H9 (cell line): Measurements from ENCODE around the gene CD9. TPM values are rescaled to one million over a fixed set of nuclear protein-coding genes. Genes with fewer than 3 reads are reported as not detected.

ENCODE experiments used
- DNase-seq: peaks from one replicate; pipeline ENCODE4 v3.0.0-alpha.2; 2017
- H2AFZ ChIP-seq: one replicate; pipeline ENCODE4 v1.6.1; 2013; ENCODE audit warnings: mild to moderate bottlenecking, low read length, control low read depth, moderate library complexity
- H2AK5ac ChIP-seq: 2 replicates; pipeline ENCODE4 v1.6.1; 2013; ENCODE audit warnings: low read length, control low read depth, mixed read lengths; ENCODE audit not compliant: insufficient read length
- H2BK120ac ChIP-seq: one replicate; pipeline ENCODE4 v1.6.1; 2013; ENCODE audit warnings: low read depth, mild to moderate bottlenecking, low read length, control low read depth, inconsistent platforms; ENCODE audit not compliant: poor library complexity, severe bottlenecking
- H2BK12ac ChIP-seq: 2 replicates; pipeline ENCODE4 v1.6.1; 2013; ENCODE audit warnings: low read length, control low read depth, mixed read lengths, low read depth; ENCODE audit not compliant: insufficient read length
- H2BK15ac ChIP-seq: 2 replicates; pipeline ENCODE4 v1.6.1; 2013; ENCODE audit warnings: low read depth, low read length, control low read depth
- H2BK20ac ChIP-seq: one replicate; pipeline ENCODE4 v1.6.1; 2013; ENCODE audit warnings: low read depth, mild to moderate bottlenecking, low read length, control low read depth, inconsistent platforms; ENCODE audit not compliant: poor library complexity, severe bottlenecking
- H2BK5ac ChIP-seq: 2 replicates; pipeline ENCODE4 v1.6.1; 2013; ENCODE audit warnings: low read length, control low read depth, mixed read lengths; ENCODE audit not compliant: insufficient read length
- H3K14ac ChIP-seq: 2 replicates; pipeline ENCODE4 v1.6.1; 2013; ENCODE audit warnings: low read length, control low read depth; ENCODE audit not compliant: insufficient read depth
- H3K18ac ChIP-seq: 2 replicates; pipeline ENCODE4 v1.6.1; 2013; ENCODE audit warnings: low read depth, mild to moderate bottlenecking, mixed read lengths, low read length, control low read depth; ENCODE audit not compliant: insufficient read length
- H3K23ac ChIP-seq: 2 replicates; pipeline ENCODE4 v1.6.1; 2013; ENCODE audit warnings: low read length, control low read depth, mixed read lengths, low read depth; ENCODE audit not compliant: insufficient read length
- H3K23me2 ChIP-seq: 2 replicates; pipeline ENCODE4 v1.6.1; 2013; ENCODE audit warnings: low read depth, mild to moderate bottlenecking, mixed read lengths, low read length, control low read depth; ENCODE audit not compliant: insufficient read length, poor library complexity, severe bottlenecking
- H3K27ac ChIP-seq: 2 replicates; pipeline ENCODE4 v1.5.1; 2013; ENCODE audit warnings: low read length, control low read depth, mixed read lengths, low read depth; ENCODE audit not compliant: insufficient read length
- H3K27me3 ChIP-seq: 2 replicates; pipeline ENCODE4 v1.6.1; 2013; ENCODE audit warnings: low read length, control low read depth, inconsistent platforms; ENCODE audit not compliant: insufficient read depth
- H3K4ac ChIP-seq: 2 replicates; pipeline ENCODE4 v1.6.1; 2013; ENCODE audit warnings: low read depth, mild to moderate bottlenecking, control low read depth, inconsistent platforms, low read length, moderate library complexity
- H3K4me1 ChIP-seq: 2 replicates; pipeline ENCODE4 v1.6.1; 2013; ENCODE audit warnings: low read length, control low read depth, inconsistent platforms; ENCODE audit not compliant: insufficient read depth
- H3K4me2 ChIP-seq: 2 replicates; pipeline ENCODE4 v1.6.1; 2013; ENCODE audit warnings: low read length, control low read depth, mixed read lengths; ENCODE audit not compliant: insufficient read length, insufficient read depth
- H3K56ac ChIP-seq: 2 replicates; pipeline ENCODE4 v1.6.1; 2013; ENCODE audit warnings: low read depth, mild to moderate bottlenecking, mixed read lengths, low read length, control low read depth; ENCODE audit not compliant: insufficient read length
- H3K79me1 ChIP-seq: 2 replicates; pipeline ENCODE4 v1.6.1; 2013; ENCODE audit warnings: low read depth, mild to moderate bottlenecking, moderate library complexity, low read length, control low read depth, inconsistent platforms; ENCODE audit not compliant: insufficient read depth, poor library complexity, severe bottlenecking
- H3K79me2 ChIP-seq: 2 replicates; pipeline ENCODE4 v1.6.1; 2013; ENCODE audit warnings: low read length, control low read depth, inconsistent platforms; ENCODE audit not compliant: insufficient read depth
- H3K9ac ChIP-seq: 2 replicates; pipeline ENCODE4 v1.6.1; 2013; ENCODE audit warnings: low read length, control low read depth, mixed read lengths; ENCODE audit not compliant: insufficient read length; ENCODE audit errors: extremely low read depth
- H3K9me3 ChIP-seq: one replicate; pipeline ENCODE4 v1.6.1; 2013; ENCODE audit warnings: low read depth, low read length, inconsistent platforms; ENCODE audit not compliant: control insufficient read depth
- H3T11ph ChIP-seq: one replicate; pipeline ENCODE4 v1.6.1; 2013; ENCODE audit warnings: mild to moderate bottlenecking, low read length, control low read depth, inconsistent platforms
- H4K20me1 ChIP-seq: one replicate; pipeline ENCODE4 v1.6.1; 2013; ENCODE audit not compliant: control insufficient read depth, insufficient read length, insufficient read depth
- H4K5ac ChIP-seq: 2 replicates; pipeline ENCODE4 v1.6.1; 2013; ENCODE audit warnings: low read depth, mild to moderate bottlenecking, mixed read lengths, low read length, control low read depth; ENCODE audit not compliant: insufficient read length
- H4K8ac ChIP-seq: replicated peaks from 2 replicates; pipeline ENCODE4 v1.6.1; 2013; ENCODE audit warnings: low read length, control low read depth, mixed read lengths, low read depth; ENCODE audit not compliant: insufficient read length
- H4K91ac ChIP-seq: 2 replicates; pipeline ENCODE4 v1.6.1; 2013; ENCODE audit warnings: low read depth, mild to moderate bottlenecking, moderate library complexity, mixed read lengths, low read length, control low read depth; ENCODE audit not compliant: insufficient read length
- H3K27ac Mint-ChIP-seq, 3 experiments: 2 replicates in 2 of 3; 3 replicates in 1 of 3; pipeline ENCODE4 v1.8.0; 2020 to 2021; ENCODE audit warnings: mixed read lengths in 3 of 3, mild to moderate bottlenecking in 1 of 3, moderate library complexity in 1 of 3
- H3K27me3 Mint-ChIP-seq: 2 replicates; pipeline ENCODE4 v1.8.0; 2021; ENCODE audit warnings: low read depth, mild to moderate bottlenecking, moderate library complexity, mixed read lengths
- H3K36me3 Mint-ChIP-seq, 3 experiments: 2 replicates in 2 of 3; 3 replicates in 1 of 3; pipeline ENCODE4 v1.8.0; 2020 to 2021; ENCODE audit warnings: low read depth in 3 of 3, mixed read lengths in 3 of 3; ENCODE audit not compliant: insufficient read depth in 1 of 3
- H3K4me1 Mint-ChIP-seq, 2 experiments: 2 replicates each; pipeline ENCODE4 v1.8.0; 2020; ENCODE audit warnings: mixed read lengths in 2 of 2
- H3K4me3 Mint-ChIP-seq, 2 experiments: 2 replicates in 1 of 2; 3 replicates in 1 of 2; pipeline ENCODE4 v1.8.0; 2020 to 2021; ENCODE audit warnings: mild to moderate bottlenecking in 2 of 2, mixed read lengths in 2 of 2, moderate library complexity in 1 of 2
- H3K9me3 Mint-ChIP-seq, 2 experiments: 2 replicates in 1 of 2; 3 replicates in 1 of 2; pipeline ENCODE4 v1.8.0; 2020; ENCODE audit warnings: mild to moderate bottlenecking in 2 of 2, mixed read lengths in 2 of 2, moderate library complexity in 1 of 2
- CTCF ChIP-seq: fragments of 200-600 bp; sonication (generic); conservative IDR thresholded peaks from 3 replicates; pipeline ENCODE4 v1.8.0; 2021; ENCODE audit warnings: antibody characterized with exemption, mild to moderate bottlenecking
- WGBS: extraction: QIAGEN DNeasy Blood & Tissue Kit; methylation state at CpG from one replicate; pipeline ENCODE4 v1.1.7; 2013; ENCODE audit warnings: missing lambda C conversion rate, low lambda C conversion rate, mixed read lengths; ENCODE audit not compliant: insufficient read length; ENCODE audit errors: extremely low coverage; 5-methylcytosine and 5-hydroxymethylcytosine counted together
- total RNA-seq: library from RNA; stranded (reverse); gene quantifications from 2 replicates; pipeline ENCODE4 v1.2.1, GENCODE V29; 2021

The CD9 gene
- total RNA-seq, 1 experiment from 2014 or later: 132 TPM

GRCh38 chr12:6221146-6221545 is 20.9 kb downstream of the CD9 start:
- Histone ChIP-seq H3K18ac (no peak overlapping the region), H2AFZ (no peak overlapping the region), H2BK12ac (no peak overlapping the region), H3K9ac (no peak overlapping the region), H3K27ac (no peak overlapping the region), H2AK5ac (no peak overlapping the region), H3K9me3 (no peaks in the 10 kb centered on the region), H2BK20ac (no peak overlapping the region), H2BK120ac (no peak overlapping the region), H3K79me2 (peaks cover 23% of the 10 kb centered on the region; the same call in 1 of the 2 replicates), H3K4me1 (peaks cover 21% of the 10 kb centered on the region), H2BK5ac (no peak overlapping the region), H3K4me2 (no peak overlapping the region), H4K5ac (no peak overlapping the region), H3K4ac (no peak overlapping the region), H3K27me3 (no peaks in the 10 kb centered on the region), H3K14ac (no peak overlapping the region; the same call in 1 of the 2 replicates), H4K8ac (no peak overlapping the region), H3T11ph (no peak overlapping the region), H3K23me2 (no peaks in the 10 kb centered on the region), H2BK15ac (no peak overlapping the region), H3K23ac (no peak overlapping the region), H3K79me1 (peaks cover 3% of the 10 kb centered on the region), H4K20me1 (no peaks in the 10 kb centered on the region), H3K56ac (no peak overlapping the region), H4K91ac (no peak overlapping the region)
- whole genome bisulfite sequencing: no CpG with 5 or more reads among the region's 9 CpGs
- Mint-ChIP-seq H3K9me3 (no peaks in the 10 kb centered on the region), H3K36me3 (peaks cover 12 to 51% (median 24%) of the 10 kb centered on the region in 3 experiments; a peak in 6 of 7 replicates), H3K27ac (no peak overlapping the region; a peak in 1 of 7 replicates), H3K27me3 (no peaks in the 10 kb centered on the region; the same call in 1 of the 2 replicates), H3K4me1 (peaks cover 35 to 49% of the 10 kb centered on the region in 2 experiments), H3K4me3 (no peak overlapping the region)
- no peak for DNase-seq
- no peak for TF ChIP-seq CTCF
